Measurements from ENCODE around the gene GKN2. TPM values are rescaled to one million over a fixed set of nuclear protein-coding genes. Genes with fewer than 3 reads are reported as not detected.
A peak's percentile ranks its signal among the peaks of the same experiment; 100 is the strongest.

Gene GKN2
- total RNA-seq, 1 experiment from 2014 or later: not detected

DNA sequence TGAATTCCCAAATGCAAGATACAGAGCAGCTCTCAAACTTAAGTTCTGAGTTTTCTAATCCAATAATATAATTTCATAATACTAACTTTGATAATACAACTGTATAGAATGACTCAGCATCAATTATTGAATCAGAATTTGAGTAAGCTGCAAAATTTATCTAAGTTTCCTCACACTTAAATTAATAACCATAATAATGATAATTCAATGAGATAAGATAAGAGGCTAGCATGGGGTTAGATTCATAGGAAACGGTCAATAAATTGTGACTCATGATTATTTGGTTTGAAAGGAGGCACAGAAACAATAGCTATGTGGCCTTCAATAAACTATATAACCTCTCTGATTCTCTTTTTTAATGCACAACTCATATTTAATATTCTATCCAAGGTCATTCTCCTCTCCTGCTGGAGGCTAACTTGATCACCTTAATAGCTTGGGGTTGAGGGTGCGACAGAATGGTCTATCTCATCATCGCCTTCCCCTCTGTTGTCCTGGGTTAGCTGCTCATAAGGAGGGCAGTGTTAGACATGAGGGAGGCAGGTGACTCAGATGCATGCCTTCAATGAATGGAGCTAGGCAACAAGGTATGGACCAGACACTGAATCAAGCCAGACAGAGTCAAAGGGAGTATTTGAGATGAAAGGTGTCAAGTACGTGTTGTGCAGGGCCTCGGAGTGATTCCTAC, 45.3 kb downstream of the GKN2 start:
- Histone ChIP-seq H3K27me3 (ENCODE audit: insufficient read depth, low read length) (no peaks in the 10 kb centered on the region), H3K9me3 (ENCODE audit: control insufficient read depth in 1 of 2, insufficient read depth in 1 of 2, low read depth in 1 of 2, low read length in 2 of 2) (no peaks in the 10 kb centered on the region), H3K79me2 (ENCODE audit: insufficient read depth, low read length) (no peaks in the 10 kb centered on the region), H3K9me2 (ENCODE audit: insufficient read depth) (no peaks in the 10 kb centered on the region), H2AFZ (ENCODE audit: low read depth, low read length, poor library complexity, severe bottlenecking) (peak overlapping the region; percentile 51), H3K27ac (ENCODE audit: low read depth, low read length) (peak overlapping the region; percentile 16; the same call in 1 of the 2 replicates), H3K36me3 (ENCODE audit: control insufficient read depth in 1 of 2, insufficient read depth in 2 of 2, low read length in 2 of 2) (no peaks in the 10 kb centered on the region), H3K4me2 (ENCODE audit: low read length) (peak overlapping the region; percentile 64; the same call in 1 of the 2 replicates), H4K20me1 (ENCODE audit: insufficient read depth) (no peaks in the 10 kb centered on the region), H3K9ac (ENCODE audit: low read length) (no peak overlapping the region), H3K4me1 (ENCODE audit: control insufficient read depth in 1 of 2, insufficient read depth in 2 of 2, low read length in 2 of 2) (peaks cover 20 to 23% of the 10 kb centered on the region in 2 experiments), H3K4me3 (replicated peaks in 1 of 2; ENCODE audit: low read depth in 1 of 2, low read length in 2 of 2) (no peak overlapping the region)
- peak; percentile 49 for ATAC-seq
- POLR2A ChIA-PET: interaction anchor here (1.4 kb wide), 1 partner anchor 444 kb away, joined by 3 read pairs; no protein-coding TSS in a partner anchor
- BruUV-seq (replicated peaks): no TSS peak
- TF ChIP-seq TCF7L2 (IDR thresholded peaks at IDR 0.05; ENCODE audit: borderline replicate concordance, extremely low read depth, insufficient read depth, insufficient read length) (peak; percentile 9), SP1 (IDR thresholded peaks at IDR 0.05; ENCODE audit: low read depth) (no peak)
- intact Hi-C loops (cut with micrococcal nuclease): loop anchor here (5.0 kb wide), 3 partner anchors 70 to 440 kb away; partner anchors contain the start of genes APLF and FBXO48
- RAD21 ChIA-PET (ENCODE audit: low non-redundant PET in 1 of 2, low total read pairs in 2 of 2, uncharacterized antibody in 2 of 2, unreplicated experiment in 2 of 2): interaction anchor here in 1 of 2 experiments (1.0 to 1.6 kb wide), 2 partner anchors 155 to 444 kb away, joined by 3 to 5 read pairs; no protein-coding TSS in a partner anchor
- CTCF ChIA-PET: interaction anchor here (0.8 to 3.5 kb wide), 8 partner anchors 18 to 444 kb away, joined by 3 to 30 read pairs (median 9); no protein-coding TSS in a partner anchor
- no peak for DNase-seq (ENCODE audit: low read depth, low spot score)

DNA sequence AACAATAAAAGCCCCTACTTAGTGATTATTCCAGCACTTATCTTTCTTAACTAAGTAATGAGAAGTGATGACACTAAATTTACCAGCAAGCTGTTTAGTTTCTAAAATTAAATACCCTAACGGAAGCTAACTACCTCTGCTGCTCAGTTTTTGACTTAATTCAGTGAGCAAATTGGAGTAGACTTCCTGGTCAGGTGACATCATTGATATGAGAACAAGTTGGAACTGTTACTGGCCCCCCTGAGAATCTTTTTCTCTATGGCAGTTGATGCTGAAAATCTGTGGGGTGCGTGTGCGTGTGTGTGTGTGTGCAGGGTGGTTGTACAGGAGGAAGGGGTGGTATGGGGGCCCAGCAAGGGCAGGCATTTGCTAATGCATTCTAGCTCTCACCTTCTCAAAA, 46.0 kb downstream of the GKN2 start:
- H3K9me3 ChIP-seq (ENCODE audit: control insufficient read depth in 1 of 2, insufficient read depth in 1 of 2, low read depth in 1 of 2, low read length in 2 of 2): no peaks in the 10 kb centered on the region
- no peaks in the 10 kb centered on the region for H3K79me2 ChIP-seq (ENCODE audit: insufficient read depth, low read length)
- no peaks in the 10 kb centered on the region for H4K20me1 ChIP-seq (ENCODE audit: insufficient read depth)
- H3K36me3 ChIP-seq (ENCODE audit: control insufficient read depth in 1 of 2, insufficient read depth in 2 of 2, low read length in 2 of 2): no peaks in the 10 kb centered on the region
- no peak overlapping the region for H3K9ac ChIP-seq (ENCODE audit: low read length)
- H3K4me1 ChIP-seq (ENCODE audit: control insufficient read depth in 1 of 2, insufficient read depth in 2 of 2, low read length in 2 of 2): peaks cover 20 to 23% of the 10 kb centered on the region in 2 experiments
- H2AFZ ChIP-seq (ENCODE audit: low read depth, low read length, poor library complexity, severe bottlenecking): peak overlapping the region; percentile 19
- RAD21 ChIA-PET (ENCODE audit: low non-redundant PET in 1 of 2, low total read pairs in 2 of 2, uncharacterized antibody in 2 of 2, unreplicated experiment in 2 of 2): no interaction called here
- DNase-seq (ENCODE audit: low read depth, low spot score) (no peak), ATAC-seq (no peak)
- no peaks in the 10 kb centered on the region for H3K9me2 ChIP-seq (ENCODE audit: insufficient read depth)
- POLR2A ChIA-PET: no interaction called here
- intact Hi-C loops (cut with micrococcal nuclease): loop anchor here (5.0 kb wide), 3 partner anchors 69 to 439 kb away; partner anchors contain the start of genes APLF and FBXO48
- H3K4me2 ChIP-seq (ENCODE audit: low read length): no peak overlapping the region
- BruUV-seq (replicated peaks): no TSS peak
- H3K27ac ChIP-seq (ENCODE audit: low read depth, low read length): no peak overlapping the region
- H3K4me3 ChIP-seq (replicated peaks in 1 of 2; ENCODE audit: low read depth in 1 of 2, low read length in 2 of 2): no peak overlapping the region
- no peaks in the 10 kb centered on the region for H3K27me3 ChIP-seq (ENCODE audit: insufficient read depth, low read length)
- CTCF ChIA-PET: interaction anchor here (2.7 to 3.5 kb wide), 4 partner anchors 18 to 443 kb away, joined by 11 to 30 read pairs (median 22); no protein-coding TSS in a partner anchor
- TF ChIP-seq EZH2 (IDR thresholded peaks at IDR 0.05) (no peak), ELF1 (IDR thresholded peaks at IDR 0.05; ENCODE audit: borderline replicate concordance, low read depth) (no peak), CEBPB (IDR thresholded peaks at IDR 0.05; ENCODE audit: low read depth) (no peak), SP1 (IDR thresholded peaks at IDR 0.05; ENCODE audit: low read depth) (no peak), EGR1 (IDR thresholded peaks at IDR 0.05; ENCODE audit: low read depth) (no peak), POLR2AphosphoS5 (IDR thresholded peaks at IDR 0.05; ENCODE audit: low read depth, low read length) (no peak), SIN3A (IDR thresholded peaks at IDR 0.05; ENCODE audit: low read depth) (no peak), FOSL1 (IDR thresholded peaks at IDR 0.05; ENCODE audit: low read depth) (no peak), ZNF274 (IDR thresholded peaks at IDR 0.05; ENCODE audit: low read depth, low read length) (no peak), YY1 (IDR thresholded peaks at IDR 0.05; ENCODE audit: extremely low read depth, insufficient replicate concordance, low read depth, low read length) (no peak)
- TF ChIP-seq, protein P1, sequence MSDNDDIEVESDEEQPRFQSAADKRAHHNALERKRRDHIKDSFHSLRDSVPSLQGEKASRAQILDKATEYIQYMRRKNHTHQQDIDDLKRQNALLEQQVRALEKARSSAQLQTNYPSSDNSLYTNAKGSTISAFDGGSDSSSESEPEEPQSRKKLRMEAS (IDR thresholded peaks at IDR 0.05): no peak
- TF ChIP-seq, protein P2, sequence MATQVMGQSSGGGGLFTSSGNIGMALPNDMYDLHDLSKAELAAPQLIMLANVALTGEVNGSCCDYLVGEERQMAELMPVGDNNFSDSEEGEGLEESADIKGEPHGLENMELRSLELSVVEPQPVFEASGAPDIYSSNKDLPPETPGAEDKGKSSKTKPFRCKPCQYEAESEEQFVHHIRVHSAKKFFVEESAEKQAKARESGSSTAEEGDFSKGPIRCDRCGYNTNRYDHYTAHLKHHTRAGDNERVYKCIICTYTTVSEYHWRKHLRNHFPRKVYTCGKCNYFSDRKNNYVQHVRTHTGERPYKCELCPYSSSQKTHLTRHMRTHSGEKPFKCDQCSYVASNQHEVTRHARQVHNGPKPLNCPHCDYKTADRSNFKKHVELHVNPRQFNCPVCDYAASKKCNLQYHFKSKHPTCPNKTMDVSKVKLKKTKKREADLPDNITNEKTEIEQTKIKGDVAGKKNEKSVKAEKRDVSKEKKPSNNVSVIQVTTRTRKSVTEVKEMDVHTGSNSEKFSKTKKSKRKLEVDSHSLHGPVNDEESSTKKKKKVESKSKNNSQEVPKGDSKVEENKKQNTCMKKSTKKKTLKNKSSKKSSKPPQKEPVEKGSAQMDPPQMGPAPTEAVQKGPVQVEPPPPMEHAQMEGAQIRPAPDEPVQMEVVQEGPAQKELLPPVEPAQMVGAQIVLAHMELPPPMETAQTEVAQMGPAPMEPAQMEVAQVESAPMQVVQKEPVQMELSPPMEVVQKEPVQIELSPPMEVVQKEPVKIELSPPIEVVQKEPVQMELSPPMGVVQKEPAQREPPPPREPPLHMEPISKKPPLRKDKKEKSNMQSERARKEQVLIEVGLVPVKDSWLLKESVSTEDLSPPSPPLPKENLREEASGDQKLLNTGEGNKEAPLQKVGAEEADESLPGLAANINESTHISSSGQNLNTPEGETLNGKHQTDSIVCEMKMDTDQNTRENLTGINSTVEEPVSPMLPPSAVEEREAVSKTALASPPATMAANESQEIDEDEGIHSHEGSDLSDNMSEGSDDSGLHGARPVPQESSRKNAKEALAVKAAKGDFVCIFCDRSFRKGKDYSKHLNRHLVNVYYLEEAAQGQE (IDR thresholded peaks at IDR 0.05; ENCODE audit: low read depth): no peak
- TF ChIP-seq, protein P3, sequence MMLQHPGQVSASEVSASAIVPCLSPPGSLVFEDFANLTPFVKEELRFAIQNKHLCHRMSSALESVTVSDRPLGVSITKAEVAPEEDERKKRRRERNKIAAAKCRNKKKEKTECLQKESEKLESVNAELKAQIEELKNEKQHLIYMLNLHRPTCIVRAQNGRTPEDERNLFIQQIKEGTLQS (IDR thresholded peaks at IDR 0.05): no peak
